ENCODE data around the gene TMEM131. TPM values are rescaled to one million over a fixed set of nuclear protein-coding genes. Genes with fewer than 3 reads are reported as not detected.

TMEM131 gene
- total RNA-seq, 1 donor from 2014 or later: 36.6 TPM

DNA sequence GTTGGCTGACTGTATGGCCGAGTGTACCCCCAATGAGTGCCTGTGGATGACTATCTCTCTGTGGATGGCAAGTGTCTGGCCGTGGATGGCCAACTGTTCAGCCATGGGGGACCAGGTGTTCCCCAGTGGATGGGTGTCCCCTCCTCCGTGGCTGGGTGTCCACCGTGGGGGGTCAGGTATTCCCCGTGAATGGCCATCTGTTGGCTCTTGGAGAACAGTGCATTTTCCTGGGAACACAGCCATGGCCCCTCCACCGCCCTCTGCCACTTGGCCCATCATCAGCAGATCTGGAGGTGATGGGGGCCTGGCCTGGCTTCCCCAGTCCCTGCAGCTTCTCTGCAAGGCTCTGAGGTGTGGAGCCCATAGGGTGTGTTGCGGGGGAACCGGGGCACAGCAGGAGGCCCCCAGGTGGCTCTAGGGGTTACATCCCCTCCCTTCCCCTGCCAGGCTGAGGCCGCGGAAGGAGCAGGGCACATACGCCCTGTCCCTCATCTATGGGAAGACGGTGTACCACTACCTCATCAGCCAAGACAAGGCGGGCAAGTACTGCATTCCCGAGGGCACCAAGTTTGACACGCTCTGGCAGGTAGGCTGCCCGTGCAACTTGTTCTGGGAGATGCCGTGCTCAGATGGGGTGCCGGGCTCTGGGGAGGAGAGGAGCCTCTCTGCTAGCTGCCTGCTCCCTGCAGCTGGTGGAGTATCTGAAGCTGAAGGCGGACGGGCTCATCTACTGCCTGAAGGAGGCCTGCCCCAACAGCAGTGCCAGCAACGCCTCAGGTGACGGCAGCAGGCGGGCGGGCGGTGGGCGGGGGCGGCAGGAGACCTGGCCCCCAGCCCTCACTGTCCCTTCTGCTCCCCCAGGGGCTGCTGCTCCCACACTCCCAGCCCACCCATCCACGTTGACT is 263.1 kb downstream of the TMEM131 start:
- TF ChIP-seq, protein P1, sequence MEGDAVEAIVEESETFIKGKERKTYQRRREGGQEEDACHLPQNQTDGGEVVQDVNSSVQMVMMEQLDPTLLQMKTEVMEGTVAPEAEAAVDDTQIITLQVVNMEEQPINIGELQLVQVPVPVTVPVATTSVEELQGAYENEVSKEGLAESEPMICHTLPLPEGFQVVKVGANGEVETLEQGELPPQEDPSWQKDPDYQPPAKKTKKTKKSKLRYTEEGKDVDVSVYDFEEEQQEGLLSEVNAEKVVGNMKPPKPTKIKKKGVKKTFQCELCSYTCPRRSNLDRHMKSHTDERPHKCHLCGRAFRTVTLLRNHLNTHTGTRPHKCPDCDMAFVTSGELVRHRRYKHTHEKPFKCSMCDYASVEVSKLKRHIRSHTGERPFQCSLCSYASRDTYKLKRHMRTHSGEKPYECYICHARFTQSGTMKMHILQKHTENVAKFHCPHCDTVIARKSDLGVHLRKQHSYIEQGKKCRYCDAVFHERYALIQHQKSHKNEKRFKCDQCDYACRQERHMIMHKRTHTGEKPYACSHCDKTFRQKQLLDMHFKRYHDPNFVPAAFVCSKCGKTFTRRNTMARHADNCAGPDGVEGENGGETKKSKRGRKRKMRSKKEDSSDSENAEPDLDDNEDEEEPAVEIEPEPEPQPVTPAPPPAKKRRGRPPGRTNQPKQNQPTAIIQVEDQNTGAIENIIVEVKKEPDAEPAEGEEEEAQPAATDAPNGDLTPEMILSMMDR (IDR thresholded peaks at IDR 0.05; ENCODE audit: partially characterized antibody, unreplicated experiment): no peak
- no peak overlapping the region for H3K27ac Mint-ChIP-seq (ENCODE audit: unreplicated experiment)
- no peaks in the 10 kb centered on the region for H3K36me3 Mint-ChIP-seq (ENCODE audit: unreplicated experiment)
- no peak for DNase-seq
- H3K4me1 Mint-ChIP-seq (ENCODE audit: low read depth, unreplicated experiment): peaks cover 7% of the 10 kb centered on the region
- peaks cover 5% of the 10 kb centered on the region for H3K27me3 Mint-ChIP-seq (ENCODE audit: unreplicated experiment)
- H3K9me3 Mint-ChIP-seq (ENCODE audit: unreplicated experiment): peaks cover 11% of the 10 kb centered on the region
- H3K4me3 Mint-ChIP-seq (ENCODE audit: unreplicated experiment): no peak overlapping the region

DNA sequence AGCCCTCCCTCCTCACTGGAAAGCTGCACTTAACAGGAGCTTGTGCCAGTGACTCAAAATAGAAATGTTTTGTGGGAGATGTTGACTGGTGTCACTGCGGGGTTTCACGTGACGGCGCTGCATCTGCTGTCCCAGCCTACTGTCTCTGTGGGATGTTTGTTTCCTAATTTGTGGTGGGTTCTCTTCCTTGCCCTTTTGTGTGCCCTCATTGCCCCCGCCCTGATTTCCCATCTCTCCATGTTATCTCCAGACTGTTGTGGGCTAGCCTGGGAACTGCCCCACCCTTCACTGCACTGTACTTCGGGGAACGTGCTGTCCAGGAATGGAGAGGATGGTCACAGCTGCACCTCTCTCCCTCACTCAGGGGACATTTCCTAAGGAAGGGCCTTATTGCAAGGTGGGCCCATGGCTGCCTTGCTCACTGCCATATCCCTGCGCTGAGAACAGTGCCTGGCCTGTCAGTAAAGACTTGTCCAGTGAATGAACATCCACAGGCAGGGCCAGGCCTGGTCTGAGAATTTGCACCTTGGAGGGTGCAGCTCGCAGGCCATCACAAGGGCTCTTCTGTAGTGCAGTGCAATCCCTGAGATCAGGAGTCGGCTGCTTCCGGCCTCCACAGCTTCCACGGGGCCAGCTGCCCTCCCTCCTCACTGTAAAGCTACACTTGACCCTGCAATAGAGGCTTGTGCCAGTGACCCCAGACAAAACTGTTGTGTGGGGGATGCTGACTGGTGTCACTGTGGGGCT is 264.3 kb downstream of the TMEM131 start:
- H3K27me3 Mint-ChIP-seq (ENCODE audit: unreplicated experiment): peaks cover 12% of the 10 kb centered on the region
- TF ChIP-seq, protein P1 (IDR thresholded peaks at IDR 0.05; ENCODE audit: partially characterized antibody, unreplicated experiment): no peak
- no peak for DNase-seq
- no peaks in the 10 kb centered on the region for H3K36me3 Mint-ChIP-seq (ENCODE audit: unreplicated experiment)
- H3K4me3 Mint-ChIP-seq (ENCODE audit: unreplicated experiment): no peak overlapping the region
- H3K4me1 Mint-ChIP-seq (ENCODE audit: low read depth, unreplicated experiment): peaks cover 17% of the 10 kb centered on the region
- peak overlapping the region; percentile 36 for H3K27ac Mint-ChIP-seq (ENCODE audit: unreplicated experiment)
- H3K9me3 Mint-ChIP-seq (ENCODE audit: unreplicated experiment): peaks cover 15% of the 10 kb centered on the region

DNA sequence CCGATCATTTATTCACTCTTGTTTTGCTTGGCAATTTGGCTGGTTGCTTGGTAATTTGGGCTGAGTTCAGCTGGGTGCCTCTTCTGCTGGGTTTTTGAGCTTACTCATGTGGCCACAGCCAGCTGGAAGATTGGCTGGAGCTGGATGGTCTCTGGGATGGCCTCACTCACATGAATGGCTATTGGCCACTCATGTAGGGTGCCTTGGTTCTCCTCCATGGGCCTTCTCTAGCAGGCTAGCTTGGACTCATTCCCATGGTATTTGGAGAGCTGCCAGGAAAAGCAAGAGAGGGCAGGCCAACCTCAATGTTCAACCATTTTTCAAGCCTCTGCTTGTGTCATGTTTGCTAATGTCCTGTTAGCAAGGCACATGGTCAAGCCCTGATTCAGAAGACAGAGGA is 265.5 kb downstream of the TMEM131 start:
- no peaks in the 10 kb centered on the region for H3K36me3 Mint-ChIP-seq (ENCODE audit: unreplicated experiment)
- TF ChIP-seq, protein P1 (IDR thresholded peaks at IDR 0.05; ENCODE audit: partially characterized antibody, unreplicated experiment): no peak
- no peak overlapping the region for H3K27ac Mint-ChIP-seq (ENCODE audit: unreplicated experiment)
- H3K27me3 Mint-ChIP-seq (ENCODE audit: unreplicated experiment): peaks cover 15% of the 10 kb centered on the region
- H3K4me1 Mint-ChIP-seq (ENCODE audit: low read depth, unreplicated experiment): peaks cover 27% of the 10 kb centered on the region
- peaks cover 15% of the 10 kb centered on the region for H3K9me3 Mint-ChIP-seq (ENCODE audit: unreplicated experiment)
- DNase-seq: no peak
- H3K4me3 Mint-ChIP-seq (ENCODE audit: unreplicated experiment): no peak overlapping the region

DNA sequence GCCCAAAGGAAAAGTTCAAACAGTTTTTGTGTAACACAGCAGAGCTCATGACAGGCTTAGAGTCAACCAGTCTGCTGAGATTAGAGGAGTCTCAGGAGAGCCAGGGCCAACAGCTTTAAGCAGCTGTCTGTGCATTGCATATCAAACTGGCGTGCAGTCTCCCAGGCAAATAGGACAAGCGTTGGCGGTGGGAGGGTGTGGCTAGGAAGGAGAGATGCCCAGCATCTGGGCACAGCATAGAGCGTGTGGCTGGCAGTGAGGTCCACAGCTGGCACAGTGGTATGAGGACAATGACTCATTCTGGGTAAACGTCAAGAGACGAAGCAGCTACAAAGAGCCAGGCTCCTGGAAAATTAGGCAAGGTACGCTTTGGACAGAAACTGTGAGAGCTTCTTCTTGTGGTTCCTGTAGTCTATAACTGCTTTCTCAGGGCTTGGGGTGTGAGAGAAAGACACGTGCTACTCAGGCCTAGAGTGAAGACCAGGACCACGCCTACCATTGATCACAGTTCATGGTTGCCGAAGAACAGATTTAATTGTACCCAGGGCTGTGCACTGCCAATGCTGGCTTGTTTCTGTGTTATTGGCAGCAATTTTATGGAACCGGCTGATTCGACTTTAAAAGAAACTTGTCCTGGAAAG is 267.5 kb downstream of the TMEM131 start:
- Mint-ChIP-seq H3K4me3 (ENCODE audit: unreplicated experiment) (peak overlapping the region; percentile 69), H3K27me3 (ENCODE audit: unreplicated experiment) (peaks cover 17% of the 10 kb centered on the region), H3K4me1 (ENCODE audit: low read depth, unreplicated experiment) (peaks cover 27% of the 10 kb centered on the region), H3K9me3 (ENCODE audit: unreplicated experiment) (peaks cover 15% of the 10 kb centered on the region), H3K36me3 (ENCODE audit: unreplicated experiment) (no peaks in the 10 kb centered on the region), H3K27ac (ENCODE audit: unreplicated experiment) (peak overlapping the region; percentile 96)
- TF ChIP-seq, protein P1 (IDR thresholded peaks at IDR 0.05; ENCODE audit: partially characterized antibody, unreplicated experiment): no peak
- peak; percentile 53 for DNase-seq
